GM12892 (cell line): ENCODE results near the gene SRBD1.

Experiments
- DNase-seq: peaks from one replicate; pipeline ENCODE4 v3.0.0; 2011; ENCODE audit not compliant: insufficient read length
- FAIRE-seq: peaks from 2 replicates; lab custom pipeline; 2011; peaks lifted over from hg19 to GRCh38; lab: Jason Lieb, UNC
- POLR2A ChIP-seq: IDR thresholded peaks from 2 replicates; pipeline ENCODE4 v1.6.1; 2011; ENCODE audit warnings: low read depth, low read length, control low read depth
- POLR2AphosphoS5 ChIP-seq: IDR thresholded peaks from 2 replicates; pipeline ENCODE4 v1.6.1; 2011; ENCODE audit warnings: low read depth, low read length, control low read depth
- TAF1 ChIP-seq: IDR thresholded peaks from 2 replicates; pipeline ENCODE4 v1.6.1; 2011; ENCODE audit warnings: low read depth, mild to moderate bottlenecking, control low read depth, low read length, borderline replicate concordance

Gene SRBD1

DNA sequence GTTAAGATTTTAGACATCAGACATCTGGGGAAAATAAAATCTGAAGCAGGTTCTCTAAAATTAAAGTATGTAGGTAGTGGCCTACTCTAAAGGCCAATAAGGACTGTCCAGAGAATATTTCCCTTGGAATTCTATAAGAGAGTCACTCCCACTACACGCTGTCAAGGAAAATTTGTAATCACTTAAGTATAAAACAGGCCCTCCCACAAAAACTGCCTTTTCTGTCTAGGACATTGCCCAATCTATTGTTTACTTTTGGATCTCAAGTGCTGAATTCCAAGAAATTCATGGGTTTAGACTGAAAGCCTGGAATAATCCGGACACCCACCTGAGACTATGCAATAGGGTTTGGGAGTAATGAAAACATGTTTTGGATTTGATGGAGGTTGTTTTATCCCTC, 1.7 kb upstream of the SRBD1 start:
- FAIRE-seq (no peak), DNase-seq (no peak)
- TF ChIP-seq TAF1 (no peak), POLR2AphosphoS5 (no peak), POLR2A (no peak)

DNA sequence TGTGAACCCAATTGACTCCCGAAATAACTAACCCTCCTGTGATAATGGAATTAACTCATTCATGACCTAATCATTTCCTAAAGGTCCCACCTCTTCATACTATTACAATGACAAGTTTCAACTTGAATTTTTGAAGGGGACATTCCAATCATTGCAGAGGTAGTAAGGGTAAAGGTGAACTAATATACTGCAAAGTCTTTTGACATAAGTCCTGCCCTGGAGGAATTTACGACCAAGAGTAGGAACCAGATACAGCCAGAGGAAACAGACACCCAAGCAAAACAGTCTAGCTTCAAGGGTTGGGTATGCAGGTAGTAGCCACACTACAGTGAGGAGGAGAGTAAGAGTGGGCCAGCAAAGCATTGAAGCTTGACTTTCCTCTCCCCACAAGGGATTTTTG, 1.2 kb upstream of the SRBD1 start:
- no peak for DNase-seq
- no peak for FAIRE-seq
- TF ChIP-seq TAF1 (no peak), POLR2A (no peak), POLR2AphosphoS5 (no peak)

DNA sequence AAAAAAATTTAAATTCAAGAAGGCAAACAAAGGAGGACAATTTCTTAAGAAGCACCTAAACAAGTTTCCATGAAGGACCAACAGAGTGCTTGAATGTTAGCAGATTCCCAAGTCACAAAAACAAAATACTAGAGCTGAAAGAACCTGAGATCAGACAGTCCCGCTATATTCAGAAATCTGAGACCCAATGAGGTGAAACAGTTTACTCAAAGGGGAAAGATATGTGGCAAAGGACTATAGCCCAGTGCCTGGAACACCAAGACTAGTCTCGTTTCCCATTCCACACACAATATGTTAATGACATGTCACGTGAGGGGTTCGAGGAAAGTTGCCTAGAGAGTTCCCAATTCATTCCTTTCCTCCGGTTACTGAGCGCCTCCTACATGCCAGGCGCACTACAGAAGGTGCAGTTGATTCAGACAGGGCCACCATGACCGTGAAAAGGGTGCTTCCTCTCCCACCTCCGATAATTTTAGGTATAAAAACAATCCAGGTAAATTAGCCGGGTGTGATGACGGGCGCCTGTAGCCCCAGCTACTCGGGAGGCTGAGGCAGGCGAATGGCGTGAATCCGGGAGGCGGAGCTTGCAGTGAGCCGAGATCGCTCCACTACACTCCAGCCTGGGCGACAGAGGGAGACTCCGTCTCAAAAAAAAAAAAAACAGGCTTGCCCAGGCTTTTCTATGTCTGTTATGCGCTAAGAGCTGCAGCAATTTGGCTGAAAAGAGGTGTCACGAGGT, 617 bp downstream of the SRBD1 start:
- FAIRE-seq: peak; percentile 62

DNA sequence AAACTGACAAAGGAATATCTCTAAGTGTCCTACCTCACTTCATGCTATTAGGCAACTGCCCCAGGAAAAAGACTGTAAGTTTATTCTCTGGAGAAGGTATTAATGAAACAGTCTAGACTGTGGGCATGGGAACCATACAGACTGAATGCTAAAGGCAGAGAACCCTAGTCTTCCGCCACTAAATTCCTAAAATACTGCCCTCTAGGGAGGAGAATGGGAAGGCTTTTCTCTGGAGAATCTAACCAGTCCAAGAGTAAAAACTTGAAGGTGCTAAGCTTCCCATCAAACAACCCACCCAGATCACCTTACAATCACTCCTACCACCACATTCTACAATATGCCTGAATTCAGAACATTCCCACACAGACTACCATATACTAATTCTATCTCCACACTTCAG, 3.4 kb downstream of the SRBD1 start:
- TF ChIP-seq TAF1 (no peak), POLR2A (no peak)
- FAIRE-seq (no peak), DNase-seq (no peak)

More for the DNA sequence above, 617 bp downstream of the SRBD1 start:
- no peak for DNase-seq
- TF ChIP-seq POLR2A (no peak), TAF1 (0 out of 2 replicates have a peak, but pooled peaks have one; percentile 13)

DNA sequence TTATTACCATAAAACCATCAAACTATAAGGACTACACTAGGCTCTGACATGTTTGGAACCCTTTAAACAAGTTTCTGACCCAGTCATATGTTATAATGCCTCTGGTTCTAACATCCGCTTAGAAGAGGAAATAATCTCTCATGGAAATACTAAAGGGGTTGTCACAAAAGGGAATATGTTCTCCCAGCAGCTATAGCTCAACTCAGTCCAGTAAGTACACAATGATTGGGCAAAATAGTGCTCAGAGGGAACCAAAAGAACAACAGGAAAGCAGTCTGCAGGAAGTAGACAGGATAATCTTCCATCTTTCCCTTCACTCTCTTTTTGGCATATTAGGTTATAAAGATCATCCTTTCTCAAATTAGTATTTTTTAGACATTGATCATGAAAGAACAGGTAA, 4.3 kb downstream of the SRBD1 start:
- FAIRE-seq (no peak), DNase-seq (no peak)
- TF ChIP-seq POLR2A: no peak
- no peak for TF ChIP-seq TAF1
- TF ChIP-seq POLR2AphosphoS5: no peak

DNA sequence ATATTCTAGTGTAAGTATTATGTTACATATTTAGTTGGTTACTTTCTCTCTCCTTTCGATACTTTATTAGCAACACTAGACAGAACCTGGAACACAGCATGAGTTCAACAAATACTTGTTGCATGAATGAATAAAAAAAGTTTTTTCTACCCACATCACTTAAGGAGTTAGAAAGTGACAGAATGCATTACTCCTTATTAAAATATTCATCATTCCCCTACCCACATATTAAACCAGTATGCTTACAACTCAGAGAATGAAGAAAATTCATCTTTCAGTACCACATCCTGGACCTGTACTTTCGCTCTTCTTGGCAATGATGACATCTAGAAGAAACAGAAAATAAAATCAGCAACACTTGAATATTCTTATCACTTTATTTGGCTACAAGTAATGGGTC, 6.0 kb downstream of the SRBD1 start:
- no peak for DNase-seq
- no peak for FAIRE-seq
- no peak for TF ChIP-seq POLR2AphosphoS5

DNA sequence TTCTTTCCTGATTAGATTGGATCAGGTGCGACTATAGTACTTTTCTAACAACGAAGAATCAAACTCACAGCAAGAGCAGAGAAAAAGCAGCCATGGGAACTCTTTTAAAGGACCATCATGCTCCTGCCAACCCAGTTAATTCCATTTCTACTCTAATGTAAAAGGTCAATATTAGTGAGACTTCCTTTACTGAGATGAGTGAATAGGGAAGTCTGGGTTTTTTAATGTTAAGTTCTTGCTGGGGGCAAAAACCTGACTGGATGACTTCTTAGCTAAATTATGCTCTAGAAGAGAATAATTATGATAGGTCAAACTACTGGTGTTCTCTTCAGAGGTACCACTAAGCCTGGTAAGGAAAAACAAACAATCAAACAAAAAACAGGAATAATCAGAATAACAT, 8.4 kb downstream of the SRBD1 start:
- no peak for FAIRE-seq
- no peak for DNase-seq
- no peak for TF ChIP-seq POLR2A
- no peak for TF ChIP-seq POLR2AphosphoS5
- TF ChIP-seq TAF1: no peak

DNA sequence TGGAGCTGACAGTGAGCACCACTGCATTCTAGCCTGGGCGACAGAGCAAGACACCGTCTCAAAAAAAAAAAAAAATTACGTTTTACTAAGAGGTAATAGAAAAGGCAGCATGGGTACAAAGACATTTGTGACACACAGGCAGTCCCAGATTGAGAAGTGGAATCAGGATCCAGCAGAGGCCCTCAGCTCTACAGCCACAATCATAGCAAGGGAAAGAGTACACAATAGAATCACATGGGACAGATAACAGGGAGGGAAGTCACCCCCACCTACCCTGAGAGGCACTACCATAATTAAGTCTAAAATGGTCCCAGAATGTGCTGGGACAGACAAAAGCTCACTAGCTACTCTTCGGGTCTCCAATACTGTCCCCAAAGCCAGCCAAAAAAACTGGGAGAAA, 12.5 kb downstream of the SRBD1 start:
- no peak for DNase-seq
- no peak for FAIRE-seq
- TF ChIP-seq TAF1: no peak
- TF ChIP-seq POLR2AphosphoS5: no peak
- no peak for TF ChIP-seq POLR2A

DNA sequence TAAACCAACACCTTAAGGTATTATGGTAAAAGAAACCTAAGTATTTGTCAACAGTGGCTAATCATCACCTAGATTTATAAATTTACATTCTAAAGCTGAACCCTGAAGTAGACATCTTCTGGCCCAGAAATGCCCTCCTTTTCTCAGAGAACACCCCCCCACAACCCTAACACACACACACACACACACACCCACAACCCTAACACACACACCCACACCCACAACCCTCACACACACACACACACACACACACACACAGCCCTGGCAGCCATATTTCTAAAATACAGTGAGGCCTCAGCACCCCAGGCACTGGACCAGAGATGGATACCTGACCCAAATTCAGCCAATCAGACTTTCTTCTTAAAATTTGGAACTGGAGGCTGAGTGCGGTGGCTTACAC, 14.3 kb downstream of the SRBD1 start:
- DNase-seq (no peak), FAIRE-seq (no peak)
- no peak for TF ChIP-seq POLR2AphosphoS5
- no peak for TF ChIP-seq POLR2A
- TF ChIP-seq TAF1: no peak

DNA sequence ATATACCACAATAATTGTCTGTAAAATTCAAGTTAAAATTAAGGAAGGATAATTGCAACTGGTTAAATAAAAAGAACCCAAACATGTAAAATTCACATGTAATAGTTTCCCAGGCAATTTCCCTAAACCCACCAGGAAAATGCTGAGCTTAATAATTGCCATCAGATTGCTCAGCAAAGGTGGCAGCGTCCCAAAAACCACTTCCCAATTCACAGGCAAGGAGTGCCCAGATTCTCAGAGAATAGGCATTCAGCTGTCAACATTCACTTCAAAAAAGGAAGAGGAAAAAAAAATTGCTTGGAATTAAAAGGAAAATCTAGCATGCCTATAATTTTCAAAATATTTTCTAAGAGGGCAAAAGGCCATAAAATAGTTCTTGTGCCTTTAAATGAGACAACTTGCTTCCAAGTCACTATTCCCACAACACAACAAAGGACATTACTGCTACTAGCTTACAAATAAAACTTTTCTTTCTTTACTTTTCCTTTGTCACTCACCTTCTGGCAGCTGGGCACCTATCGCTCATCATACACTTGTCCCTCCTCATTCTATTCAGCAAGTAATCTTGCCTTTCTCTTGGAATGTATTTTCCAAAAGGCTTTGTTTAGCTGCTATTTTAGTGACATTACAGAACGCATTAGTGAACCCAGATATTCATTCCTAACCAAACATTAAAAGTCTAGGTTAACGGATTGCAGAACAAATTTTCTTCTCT, 15.2 kb downstream of the SRBD1 start:
- no peak for FAIRE-seq
- DNase-seq: no peak
- TF ChIP-seq TAF1: no peak
- no peak for TF ChIP-seq POLR2AphosphoS5
- no peak for TF ChIP-seq POLR2A

DNA sequence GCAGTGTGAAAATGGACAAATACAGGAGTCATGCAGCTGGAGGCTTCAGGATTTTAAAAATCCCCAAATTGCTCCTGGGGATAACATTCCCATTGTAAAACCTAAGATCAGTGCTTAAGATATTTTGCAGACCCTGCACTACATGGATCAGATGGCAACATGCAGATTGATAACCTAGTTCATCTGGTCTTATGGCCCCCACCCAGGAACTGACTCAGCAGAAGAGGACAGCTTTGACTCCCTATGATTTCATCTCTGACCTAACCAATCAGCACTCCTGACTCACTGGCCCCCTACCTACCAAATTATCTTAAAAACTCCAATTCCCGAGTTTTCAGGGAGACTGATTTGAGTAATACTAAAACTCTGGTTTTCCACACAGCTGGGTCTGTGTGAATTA, 20.0 kb downstream of the SRBD1 start:
- TF ChIP-seq POLR2A: no peak
- TF ChIP-seq POLR2AphosphoS5: no peak
- no peak for TF ChIP-seq TAF1
- DNase-seq (no peak), FAIRE-seq (no peak)
